HG03025 (cell line): Measurements from ENCODE around the gene TCF7L1.

Source experiments
- ATAC-seq: cut with Tn5 transposase; IDR thresholded peaks from one replicate; pipeline ENCODE4 v1.9.1; 2021; ENCODE audit warnings: mild to moderate bottlenecking, moderate library complexity; ENCODE audit not compliant: unreplicated experiment, low FRiP score

TCF7L1 gene

GRCh38 chr2:85269959-85270358 lies 136.8 kb downstream of the TCF7L1 start:
- ATAC-seq, result no peak

- ATAC-seq, result no peak
These were observed 139.2 kb downstream of the TCF7L1 start for GRCh38 chr2:85272357-85272756.

- ATAC-seq, result no peak
These were observed 140.8 kb downstream of the TCF7L1 start for GRCh38 chr2:85273738-85274731.

- no peak for ATAC-seq
These were observed 142.9 kb downstream of the TCF7L1 start for GRCh38 chr2:85275984-85276540.

DNA sequence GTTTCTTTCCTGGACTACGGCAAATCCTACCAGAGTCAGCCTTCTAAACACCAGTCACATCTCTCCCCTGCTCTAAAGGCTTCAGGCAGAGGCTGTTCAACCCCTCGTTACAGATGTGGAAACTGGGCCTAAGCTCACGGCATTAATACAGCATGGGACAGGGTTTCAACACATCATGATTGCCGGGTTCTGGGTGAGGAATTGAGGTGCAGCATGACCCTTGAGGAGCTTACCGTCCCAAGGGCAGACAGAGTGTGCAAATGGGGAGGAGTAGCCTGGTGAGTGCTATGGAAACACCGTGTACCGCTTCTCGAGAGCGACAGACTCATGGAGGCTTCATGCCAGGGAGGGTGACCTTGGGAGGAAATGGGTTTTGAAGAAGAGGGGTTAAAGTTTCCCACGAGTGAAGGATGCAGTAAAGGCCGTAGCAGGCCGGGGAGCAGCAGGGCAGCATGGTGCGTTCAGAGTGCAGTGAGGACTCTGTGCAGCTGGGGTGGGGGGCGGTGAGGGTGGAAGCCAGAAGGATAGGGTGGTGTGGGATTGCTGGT lies 143.5 kb downstream of the TCF7L1 start:
- no peak for ATAC-seq

GRCh38 chr2:85277416-85278158 lies 144.4 kb downstream of the TCF7L1 start:
- no peak for ATAC-seq

DNA sequence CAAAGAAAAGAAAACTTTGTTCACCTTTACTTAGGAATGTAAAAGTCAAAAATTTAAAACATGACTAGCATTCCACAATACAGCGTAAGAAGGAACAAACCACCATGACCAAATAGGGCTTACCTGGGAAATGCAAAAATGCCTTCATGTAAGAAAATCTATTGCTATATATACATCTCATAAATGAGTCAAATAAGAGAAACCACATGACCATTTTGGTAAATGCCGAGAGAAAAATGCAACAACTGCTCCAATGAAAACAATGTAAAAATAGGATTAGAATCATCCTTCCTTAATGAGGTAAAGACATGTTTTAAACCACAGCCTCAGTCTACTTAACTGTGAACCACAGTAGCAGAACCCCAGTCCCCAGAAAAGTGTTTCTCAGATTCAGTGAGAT lies 145.2 kb downstream of the TCF7L1 start:
- no peak for ATAC-seq

- no peak for ATAC-seq
These were observed 148.4 kb downstream of the TCF7L1 start for GRCh38 chr2:85281553-85281952.

- ATAC-seq, result no peak
These were observed 149.7 kb downstream of the TCF7L1 start for GRCh38 chr2:85282914-85283313.

- no peak for ATAC-seq
These were observed 150.4 kb downstream of the TCF7L1 start for GRCh38 chr2:85283641-85284040.

- ATAC-seq, result no peak
These were observed 153.7 kb downstream of the TCF7L1 start for GRCh38 chr2:85286918-85287317.

GRCh38 chr2:85287721-85288120 lies 154.5 kb downstream of the TCF7L1 start:
- ATAC-seq, result no peak

GRCh38 chr2:85288244-85288725 lies 155.1 kb downstream of the TCF7L1 start:
- no peak for ATAC-seq

DNA sequence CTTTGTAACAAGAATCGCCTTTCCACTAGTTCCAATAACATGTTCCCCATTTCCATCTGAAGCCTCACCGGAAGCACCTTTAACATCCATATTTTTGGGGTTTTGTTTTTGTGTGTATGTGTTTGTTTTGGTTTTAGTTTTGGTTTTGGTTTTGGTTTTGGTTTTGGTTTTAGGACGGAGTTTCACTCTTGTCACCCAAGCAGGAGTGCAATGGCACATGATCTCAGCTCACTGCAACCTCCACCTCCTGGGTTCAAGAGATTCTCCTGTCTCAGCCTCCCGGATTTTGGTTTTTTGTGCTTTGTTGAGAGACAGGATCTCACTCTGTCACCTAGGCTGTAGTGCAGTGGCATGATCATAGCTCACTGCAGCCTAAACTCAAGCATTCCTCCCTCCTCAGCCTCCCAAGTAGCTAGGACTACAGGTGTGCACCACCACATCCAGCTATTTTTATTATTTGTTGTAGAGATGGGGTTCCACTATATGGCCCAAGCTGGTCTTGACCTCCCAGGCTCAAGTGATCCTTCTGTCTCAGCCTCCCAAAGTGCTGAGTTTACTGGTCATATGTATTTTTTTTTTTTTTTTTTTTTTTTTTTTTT lies 158.3 kb downstream of the TCF7L1 start:
- no peak for ATAC-seq

- no peak for ATAC-seq
These were observed 168.9 kb downstream of the TCF7L1 start for GRCh38 chr2:85302121-85302520.

DNA sequence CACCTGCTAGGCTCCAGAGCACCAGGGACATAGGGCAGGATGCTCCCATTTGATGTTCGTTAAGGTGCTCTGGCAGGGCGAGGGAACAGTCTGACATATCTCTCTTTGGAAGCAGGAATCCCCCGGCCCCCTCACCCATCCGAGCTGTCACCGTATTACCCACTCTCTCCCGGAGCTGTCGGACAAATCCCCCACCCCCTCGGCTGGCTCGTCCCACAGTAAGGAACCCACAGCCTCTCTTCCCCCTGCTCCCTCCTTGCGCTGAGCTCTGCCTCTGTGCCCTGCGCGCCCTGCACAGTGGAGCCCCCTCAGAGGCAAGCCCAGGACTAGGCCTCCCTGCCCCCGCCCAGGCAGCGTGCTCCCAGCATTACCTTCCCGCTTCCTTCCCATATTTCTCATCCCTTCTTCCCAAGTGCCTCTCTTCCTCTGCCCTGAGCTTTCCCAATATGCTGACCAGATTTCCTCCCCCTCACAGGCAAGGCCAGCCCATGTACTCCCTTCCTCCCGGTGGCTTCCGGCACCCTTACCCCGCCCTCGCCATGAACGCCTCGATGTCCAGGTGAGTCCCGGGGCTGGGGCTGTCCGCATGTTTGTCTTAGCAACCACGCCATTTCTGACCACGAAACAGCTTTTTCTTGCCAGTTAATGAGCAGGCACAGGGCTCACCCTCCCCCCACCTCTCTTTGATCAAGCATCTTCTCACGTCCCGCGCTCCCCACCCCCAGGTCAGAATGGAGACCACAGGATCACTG lies 170.8 kb downstream of the TCF7L1 start:
- no peak for ATAC-seq

DNA sequence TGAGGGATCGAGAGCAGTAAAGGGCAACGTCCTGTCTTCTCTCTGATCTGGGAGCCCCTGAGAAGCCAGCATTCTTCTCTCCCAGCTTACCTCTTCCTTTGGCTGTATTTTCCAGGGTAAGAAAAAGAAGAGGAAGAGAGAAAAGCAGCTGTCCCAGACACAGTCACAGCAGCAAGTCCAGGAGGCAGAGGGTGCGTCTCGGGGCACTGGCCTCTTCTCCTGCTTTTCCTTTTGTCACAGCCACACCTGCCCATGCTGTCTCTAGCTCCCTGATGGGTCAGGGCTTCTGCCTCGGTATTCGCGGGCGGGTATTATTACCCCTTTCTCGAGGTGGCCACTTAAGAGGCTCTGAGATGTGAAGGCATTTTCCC lies 174.3 kb downstream of the TCF7L1 start:
- ATAC-seq, result no peak

DNA sequence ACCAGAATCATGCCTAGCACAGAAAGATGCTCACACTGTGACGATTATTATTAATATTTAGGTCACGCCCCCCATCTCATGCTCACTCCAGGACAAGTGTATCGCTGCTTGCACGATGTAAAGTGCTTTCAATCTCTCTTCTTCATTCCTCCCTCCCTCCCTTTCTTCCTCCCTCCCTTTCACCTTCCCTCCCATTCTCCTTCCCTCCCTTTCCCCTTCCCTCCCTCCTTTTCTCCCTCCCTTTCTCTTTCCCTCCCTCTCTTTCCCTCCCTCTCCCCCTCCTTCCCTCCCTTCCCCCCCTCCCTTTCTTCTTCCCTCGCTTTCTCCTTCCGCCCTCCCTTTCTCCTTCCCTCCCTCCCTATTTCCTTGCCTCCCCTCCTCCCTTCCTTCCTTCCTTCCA lies 175.0 kb downstream of the TCF7L1 start:
- no peak for ATAC-seq

DNA sequence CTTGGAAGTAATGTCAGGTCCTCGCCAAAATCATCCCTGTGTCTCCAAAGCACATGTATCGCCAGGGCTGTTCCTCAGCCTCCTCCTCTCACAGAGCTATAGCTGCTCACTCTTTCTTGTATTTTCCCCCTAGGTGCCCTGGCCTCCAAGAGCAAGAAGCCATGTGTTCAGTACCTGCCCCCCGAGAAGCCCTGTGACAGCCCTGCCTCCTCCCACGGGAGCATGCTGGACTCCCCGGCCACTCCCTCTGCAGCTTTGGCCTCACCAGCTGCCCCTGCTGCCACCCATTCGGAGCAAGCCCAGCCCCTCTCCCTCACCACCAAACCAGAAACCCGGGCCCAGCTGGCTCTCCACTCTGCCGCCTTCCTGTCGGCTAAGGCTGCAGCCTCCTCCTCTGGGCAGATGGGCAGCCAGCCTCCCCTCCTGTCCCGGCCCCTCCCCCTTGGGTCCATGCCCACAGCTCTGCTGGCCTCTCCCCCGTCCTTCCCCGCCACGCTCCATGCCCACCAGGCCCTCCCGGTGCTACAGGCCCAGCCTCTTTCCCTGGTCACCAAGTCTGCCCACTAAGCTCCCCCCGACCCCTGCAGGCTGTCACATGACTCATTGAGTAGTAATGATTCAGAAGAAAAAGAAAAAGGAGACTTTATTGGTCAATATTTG lies 175.8 kb downstream of the TCF7L1 start:
- ATAC-seq, result no peak
